HK-2 (cell line): Measurements from ENCODE around the gene TNRC6C.
A peak's percentile ranks its signal among the peaks of the same experiment; 100 is the strongest.
"Not testable (repeated sequence)": the region's sequence is repeated elsewhere in the genome, so short reads cannot be mapped to it uniquely, and the experiment has no call there.

Experiments used
- DNase-seq: peaks from one replicate; pipeline ENCODE4 v3.0.0-alpha.2; 2018; ENCODE audit not compliant: unreplicated experiment

Gene TNRC6C

DNA sequence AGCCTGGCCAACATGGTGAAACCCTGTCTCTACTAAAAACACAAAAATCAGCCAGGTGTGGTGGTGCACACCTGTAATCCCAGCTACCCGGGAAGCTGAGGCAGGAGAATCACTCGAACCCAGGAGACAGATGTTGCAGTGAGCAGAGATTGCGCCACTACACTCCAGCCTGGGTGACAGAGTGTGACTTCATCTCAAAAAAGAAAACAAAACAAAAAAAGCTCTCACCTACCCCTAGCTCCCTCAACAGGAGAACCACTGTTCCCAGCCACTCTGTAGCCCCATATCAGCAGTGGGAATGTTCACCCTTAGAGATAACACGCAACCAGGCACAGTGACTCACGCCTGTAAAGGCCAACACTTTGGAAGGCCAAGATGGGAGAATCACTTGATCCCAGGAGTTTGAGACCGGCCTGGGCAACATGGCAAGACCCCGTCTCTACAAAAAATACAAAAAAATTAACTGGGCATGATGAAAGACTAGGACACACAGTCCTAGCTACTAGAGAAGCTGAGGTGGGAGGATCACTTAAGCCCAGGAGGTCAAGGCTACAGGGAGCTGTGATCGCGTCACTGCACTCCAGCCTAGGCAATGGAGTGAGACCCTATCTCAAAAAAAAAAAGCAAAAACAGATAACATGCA, 177.5 kb downstream of the TNRC6C start:
- DNase-seq: no peak

DNA sequence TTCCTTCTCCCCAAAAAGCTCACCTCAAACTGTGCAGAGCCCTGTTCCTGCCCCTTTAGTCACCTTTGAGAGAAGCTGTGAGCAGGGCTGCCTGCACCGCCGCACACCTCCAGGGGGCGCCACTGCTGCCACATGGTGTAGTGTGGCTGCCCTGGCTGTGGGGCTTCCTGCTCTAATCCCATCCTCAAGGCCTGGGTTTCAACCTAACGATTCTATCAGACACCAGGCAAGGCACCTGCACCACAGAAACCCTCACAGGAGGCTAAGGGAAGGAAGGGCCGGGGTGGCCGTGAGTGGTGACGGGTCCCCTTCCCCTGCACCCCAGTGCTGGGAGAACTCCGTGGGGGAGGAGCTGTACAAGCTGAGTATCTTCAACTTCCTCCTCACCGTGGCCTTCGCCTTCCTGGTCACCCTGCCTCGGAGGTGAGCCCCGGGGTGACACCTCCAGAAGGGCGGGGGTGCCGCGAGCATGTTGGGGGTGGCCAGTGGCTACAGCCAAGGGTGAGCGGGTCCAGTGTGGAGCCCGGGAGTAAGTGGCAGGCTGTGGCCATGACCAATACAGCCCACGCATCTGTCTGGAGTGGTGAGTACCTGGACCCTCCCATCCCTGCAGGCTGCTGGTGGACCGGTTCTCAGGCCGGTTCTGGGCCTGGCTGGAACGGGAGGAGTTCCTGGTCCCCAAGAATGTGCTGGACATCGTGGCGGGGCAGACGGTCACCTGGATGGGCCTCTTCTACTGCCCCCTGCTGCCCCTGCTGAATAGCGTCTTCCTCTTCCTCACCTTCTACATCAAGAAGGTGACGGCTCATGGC, 179.1 kb downstream of the TNRC6C start:
- no peak for DNase-seq

DNA sequence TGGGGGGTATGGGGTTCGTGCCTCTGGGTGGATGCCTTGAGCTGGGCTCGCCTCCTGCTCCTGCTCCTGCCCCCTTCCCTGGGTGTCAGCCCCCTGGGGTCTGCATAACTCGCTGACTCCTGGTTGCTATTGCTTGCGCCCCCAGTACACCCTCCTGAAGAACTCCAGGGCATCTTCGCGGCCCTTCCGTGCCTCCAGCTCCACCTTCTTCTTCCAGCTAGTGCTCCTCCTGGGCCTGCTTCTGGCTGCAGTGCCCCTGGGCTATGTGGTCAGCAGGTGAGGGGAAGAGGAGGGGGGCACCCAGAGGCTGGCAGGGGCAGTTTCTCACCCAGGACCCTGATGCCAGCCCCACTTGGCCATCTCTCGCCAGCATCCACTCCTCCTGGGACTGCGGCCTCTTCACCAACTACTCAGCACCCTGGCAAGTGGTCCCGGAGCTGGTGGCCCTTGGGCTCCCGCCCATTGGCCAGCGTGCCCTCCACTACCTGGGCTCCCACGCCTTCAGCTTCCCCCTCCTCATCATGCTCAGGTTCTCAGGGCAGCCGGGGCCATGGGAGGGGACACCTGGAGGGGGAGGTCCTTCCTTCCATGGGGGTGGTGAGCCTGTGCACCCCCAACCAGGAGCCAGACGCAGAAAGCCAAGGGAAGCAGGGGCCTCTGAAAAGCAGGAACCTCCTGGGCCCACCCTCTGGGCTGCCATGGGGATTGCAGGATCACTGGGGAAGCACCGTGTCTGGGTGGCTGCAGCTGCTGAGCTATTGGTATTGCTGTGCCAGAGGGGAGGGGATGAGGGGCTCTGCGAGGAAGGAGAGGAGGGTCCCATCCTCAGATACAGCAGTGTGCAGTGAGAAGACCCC, 179.9 kb downstream of the TNRC6C start:
- no peak for DNase-seq

DNA sequence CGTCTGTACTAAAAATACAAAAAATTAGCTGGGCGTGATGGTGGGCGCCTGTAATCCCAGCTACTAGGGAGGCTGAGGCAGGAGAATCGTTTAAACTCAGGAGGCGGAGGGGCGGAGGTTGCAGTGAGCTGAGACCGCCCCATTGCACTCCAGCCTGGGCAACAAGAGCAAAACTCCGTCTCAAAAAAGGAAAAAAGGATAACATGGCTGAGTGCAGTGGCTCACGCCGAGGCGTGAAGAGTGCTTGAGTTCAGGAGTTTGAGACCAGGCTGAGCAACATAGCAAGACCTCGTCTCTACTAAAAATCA, 181.3 kb downstream of the TNRC6C start:
- DNase-seq: not testable (repeated sequence)

DNA sequence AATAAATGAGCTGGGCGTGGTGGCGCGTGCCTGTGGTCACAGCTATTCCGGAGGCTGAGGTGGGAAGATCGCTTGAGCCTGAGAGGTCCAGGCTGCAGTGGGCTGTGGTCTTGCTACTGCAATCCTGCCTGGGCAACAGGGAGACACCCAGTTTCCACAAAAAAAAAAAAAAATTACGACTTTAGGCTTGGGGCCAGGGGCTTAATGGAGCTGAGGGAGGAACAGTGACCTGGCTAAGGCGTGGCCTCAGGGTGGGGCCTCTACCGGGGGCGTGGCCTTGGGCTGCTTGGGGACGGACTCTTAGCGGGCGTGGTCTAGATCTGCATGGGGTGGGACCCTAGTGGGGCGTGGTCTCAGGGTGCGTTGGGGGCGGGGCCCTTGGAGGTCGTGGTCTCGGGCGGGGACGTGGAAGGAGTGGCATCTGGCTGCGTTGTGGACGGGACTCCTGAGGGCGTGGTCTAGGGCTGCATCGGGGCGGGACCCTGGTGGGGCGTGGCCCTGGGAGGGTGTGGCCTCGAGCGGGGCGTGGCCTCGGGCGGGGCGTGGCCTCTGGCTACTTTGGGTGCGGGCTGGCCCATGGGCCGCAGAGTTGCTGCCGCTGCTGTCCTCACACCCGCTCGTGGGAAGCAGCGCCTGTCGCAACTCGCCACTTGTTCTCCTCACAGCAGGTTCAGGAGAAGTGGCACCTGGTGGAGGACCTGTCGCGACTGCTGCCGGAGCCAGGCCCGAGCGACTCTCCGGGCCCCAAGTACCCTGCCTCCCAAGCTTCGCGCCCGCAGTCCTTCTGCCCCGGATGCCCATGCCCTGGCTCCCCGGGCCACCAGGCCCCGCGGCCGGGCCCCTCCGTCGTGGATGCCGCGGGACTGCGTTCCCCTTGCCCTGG, 181.9 kb downstream of the TNRC6C start:
- DNase-seq: peak; percentile 54

DNA sequence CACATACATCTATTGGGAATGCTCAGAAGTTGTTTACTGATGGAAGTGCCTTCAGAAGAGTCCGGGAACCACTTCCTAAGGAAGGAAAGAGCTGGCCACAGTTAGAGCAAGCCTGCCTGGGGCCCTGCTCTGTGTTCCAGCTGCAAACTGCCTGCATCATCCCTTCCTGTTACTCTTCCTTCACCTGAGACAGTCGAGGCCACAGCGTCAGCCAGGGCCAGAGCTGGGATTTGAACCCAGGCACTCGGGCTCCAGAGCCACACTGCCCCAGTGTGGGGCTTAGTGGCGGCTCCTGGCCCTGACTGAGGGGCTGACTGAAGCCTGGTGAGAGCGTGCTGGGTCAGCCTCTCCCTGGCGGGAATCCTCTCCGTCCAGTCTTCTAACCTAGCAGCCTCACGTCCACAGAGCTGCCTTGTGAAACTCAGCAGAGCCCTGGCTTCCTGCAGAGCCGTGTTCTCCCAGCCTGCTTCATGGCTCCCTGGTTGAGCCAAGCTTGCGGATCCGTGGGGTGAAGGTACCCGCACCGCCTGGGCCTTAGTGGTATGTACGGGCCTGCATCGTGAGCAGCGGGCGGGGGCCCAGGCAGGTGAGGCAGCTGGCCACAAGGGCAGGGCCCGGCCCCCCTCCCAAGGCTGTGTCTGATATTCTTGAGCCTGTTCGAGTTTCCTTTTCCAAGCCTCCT, 183.1 kb downstream of the TNRC6C start:
- DNase-seq: no peak

DNA sequence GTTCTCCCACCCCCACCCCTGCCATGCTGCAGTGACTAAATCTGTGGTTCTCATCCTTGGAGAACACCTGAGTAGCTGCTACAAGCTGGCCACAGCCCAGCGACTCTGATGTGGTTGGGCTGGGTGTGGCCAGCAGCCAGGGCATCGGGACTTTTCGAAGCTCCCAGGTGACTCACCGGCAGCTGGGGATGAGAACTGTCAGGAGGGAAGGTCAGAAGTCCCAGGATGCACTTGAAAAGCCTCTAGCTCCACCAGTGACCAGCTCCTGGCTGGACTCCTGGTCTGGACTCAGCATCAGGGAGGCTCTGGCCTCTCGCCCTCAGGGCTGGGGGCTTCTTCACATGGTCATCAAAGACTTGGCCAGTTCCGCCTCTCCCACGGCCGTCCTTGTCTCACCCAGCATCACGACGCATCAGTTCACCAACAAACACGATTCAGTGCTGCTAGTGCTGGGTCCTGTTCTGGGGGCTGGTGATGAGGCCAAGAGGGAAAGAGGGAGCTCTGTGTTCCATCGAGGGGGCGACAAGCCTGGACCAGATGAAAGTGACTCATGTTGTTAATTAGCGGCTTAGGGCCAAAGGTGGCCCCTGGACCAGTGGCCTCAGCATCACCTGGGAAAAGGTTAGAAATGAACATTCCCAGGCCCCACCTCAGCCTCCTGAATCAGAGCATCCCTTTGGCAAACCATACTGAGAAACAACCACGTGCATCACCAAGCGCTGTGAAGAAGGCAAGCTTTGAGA, 183.8 kb downstream of the TNRC6C start:
- peak; percentile 85 for DNase-seq

DNA sequence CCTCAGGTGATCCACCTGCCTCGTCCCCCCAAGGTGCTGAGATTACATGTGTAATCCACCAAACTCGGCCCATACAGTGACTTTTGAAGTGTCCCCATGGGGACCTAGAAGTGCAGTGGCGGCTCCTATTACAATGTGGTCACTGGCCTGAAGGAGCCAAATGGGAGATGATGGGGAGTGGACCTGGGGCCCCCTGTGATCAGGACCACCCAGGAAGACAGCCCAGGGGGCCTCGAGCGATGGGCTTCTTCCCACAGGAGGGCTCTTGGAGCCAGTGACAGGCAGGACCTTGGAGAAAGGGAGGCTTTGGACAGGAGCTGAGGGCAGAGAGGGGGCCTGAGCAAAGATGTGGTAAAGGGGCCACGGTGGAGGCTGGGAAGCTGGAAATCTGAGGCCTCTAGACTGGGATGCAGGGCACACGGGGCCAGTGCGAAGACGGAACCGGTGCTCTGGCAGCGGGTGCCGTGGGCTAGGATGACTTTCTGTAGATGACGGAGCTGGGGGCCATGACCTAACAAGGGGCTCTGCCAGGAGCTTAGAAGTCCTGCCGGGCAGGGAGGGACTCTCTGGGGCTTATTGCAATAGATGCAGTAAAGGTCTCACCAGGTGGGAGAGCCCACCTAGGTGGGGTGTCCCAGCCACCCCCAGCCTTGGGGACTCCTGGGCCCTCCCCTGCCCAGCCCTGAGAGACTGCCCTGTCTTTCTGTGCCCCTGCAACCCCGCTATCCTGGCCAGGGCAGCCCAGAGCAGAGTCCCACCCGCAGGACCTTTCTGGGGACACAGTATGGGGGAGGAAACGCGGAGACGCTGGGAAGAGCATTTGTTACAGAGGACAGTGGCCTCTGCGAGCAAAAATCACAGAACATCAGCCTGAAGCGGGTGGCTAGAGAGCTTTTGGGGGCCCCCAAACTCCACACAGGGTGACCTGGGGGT, 185.0 kb downstream of the TNRC6C start:
- DNase-seq: no peak

DNA sequence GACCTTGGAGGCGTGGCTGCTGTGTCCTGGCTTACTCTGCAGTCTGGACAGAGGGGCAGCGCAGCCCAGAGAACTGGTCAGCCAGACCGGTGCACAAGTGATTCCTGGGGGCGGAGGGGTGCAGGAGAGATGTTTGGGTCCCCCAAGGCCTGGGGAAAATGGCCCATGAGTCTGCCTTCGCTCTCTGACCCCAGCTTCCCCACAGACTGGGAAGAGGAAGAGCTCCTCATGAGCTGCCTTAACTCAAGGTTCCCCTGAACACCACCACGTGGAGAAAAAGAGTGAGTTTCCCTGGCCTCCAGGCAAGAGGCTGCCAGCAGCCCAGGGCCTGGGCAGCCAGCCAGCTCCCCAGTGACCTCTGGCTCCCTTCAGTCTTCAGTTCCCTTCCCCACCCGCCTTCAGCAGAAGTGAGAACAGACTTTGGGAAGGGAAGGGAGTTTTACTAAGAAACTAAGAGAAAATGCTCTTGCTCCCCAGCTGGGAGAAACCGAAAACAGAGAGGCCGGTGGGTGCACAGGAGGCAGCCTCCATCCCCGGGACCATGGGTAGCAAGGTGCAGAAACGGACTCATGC, 185.7 kb downstream of the TNRC6C start:
- DNase-seq: peak; percentile 54

DNA sequence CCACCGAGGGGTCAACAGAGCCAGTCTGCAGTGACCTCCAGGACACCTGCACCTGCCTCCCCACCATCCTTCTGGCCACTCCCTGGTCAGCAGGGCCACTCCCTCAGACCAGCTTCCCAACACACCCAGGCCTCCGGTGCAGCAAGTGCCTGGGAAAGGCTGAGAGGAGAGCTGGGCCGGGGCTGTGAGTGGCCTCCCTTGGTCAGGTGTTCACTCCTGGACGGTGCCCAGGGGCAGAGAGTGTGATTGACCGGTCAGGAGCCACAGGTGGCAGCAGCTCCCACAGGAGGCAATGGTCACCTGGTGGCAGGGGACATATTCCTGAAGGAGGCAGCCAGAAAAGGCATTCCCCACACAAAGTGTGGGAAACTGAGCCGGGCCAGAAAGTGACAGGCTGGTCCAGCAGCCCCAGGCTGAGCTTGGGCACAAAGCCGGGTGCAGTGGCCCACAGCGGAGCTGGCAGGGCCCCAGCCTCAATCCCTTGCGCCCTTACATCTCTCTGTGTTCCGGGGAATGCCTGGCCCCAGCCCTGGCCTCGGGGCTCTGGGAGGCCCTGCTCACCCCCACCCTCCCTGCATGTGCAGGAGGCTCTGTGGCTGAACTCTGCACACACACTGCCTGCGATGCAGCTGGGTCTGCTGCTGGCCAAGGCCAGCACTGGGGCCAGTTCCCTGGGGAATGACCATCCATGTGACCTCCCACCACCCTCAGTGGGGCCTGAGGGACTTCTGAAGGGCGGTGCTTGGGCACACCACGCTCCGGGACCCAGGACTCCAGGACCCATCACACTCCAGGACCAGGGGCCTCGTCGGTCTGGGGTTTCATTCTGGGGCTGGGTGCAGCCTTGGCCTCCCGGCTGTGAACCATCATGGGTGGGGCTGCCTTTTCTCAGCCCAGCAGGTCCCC, 186.5 kb downstream of the TNRC6C start:
- no peak for DNase-seq

DNA sequence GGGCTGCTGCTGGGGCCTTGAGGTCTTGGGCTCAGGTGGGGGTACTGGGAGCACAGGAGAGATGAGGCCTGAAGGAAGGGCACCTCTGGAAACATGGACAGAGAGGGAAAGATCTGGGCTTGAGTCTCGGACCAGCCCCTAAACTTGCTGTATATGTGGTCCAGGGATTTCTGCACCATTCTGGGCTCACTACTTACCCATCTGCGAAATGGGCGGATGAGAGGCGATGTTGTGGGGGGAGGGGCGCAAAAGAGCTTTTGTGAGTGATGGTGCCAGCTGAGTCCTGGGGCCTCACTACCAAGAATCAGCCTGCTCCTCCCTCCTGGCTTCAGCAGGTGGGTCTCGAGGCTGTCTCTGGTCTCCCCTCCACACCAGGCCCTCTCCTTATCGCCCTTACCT, 188.0 kb downstream of the TNRC6C start:
- no peak for DNase-seq

DNA sequence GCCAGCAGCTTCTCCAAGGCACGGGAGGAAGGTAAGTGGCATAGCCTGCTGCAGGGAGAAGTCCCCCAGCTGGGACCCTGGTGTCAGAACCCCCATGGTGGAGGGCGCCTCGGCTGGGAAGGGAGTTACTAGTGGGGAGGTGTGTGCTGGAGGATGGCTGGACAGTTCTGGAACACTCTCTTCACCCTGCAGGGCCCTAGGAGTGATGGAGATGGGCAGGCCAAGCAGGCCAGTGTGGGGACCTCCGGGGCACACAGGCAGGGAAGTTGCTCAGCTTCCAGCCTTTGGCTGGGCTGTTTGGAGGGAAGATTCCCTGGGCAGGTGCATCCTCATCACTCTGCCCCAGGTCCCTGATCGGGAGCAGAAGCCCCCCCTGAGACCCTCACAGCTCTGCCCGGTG, 188.4 kb downstream of the TNRC6C start:
- no peak for DNase-seq

DNA sequence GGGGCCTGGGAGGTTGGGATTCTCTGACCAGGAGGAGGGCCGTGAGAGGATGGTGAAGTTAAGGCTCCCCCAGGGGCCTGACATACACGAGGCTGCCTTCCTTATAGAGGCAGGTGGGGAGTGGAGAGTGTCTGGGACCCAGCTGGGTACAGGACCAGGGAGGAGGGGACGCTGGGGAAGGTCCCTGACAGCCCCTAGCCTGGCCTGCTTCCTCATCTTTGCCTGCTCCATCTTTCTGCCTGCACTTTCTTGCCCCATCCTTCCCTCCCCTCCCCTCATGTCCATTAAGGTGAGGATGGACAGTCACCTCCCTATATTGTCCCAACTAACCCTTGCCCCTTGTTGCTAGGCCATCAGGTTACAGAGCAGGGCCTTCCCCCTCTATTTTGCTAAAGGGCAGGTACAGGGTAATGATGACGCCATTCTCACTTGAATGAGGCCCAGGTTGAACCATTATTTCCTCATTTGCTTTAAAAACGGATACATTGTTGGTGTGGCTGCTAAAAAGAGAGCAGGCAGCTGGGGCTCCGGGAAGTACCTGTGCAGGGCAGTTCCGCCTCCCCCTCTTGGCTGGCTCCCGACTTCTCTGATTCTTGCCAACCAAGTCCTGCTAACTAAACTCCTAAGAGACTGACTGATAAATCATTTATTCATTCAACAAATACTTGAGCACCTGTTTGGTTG, 189.0 kb downstream of the TNRC6C start:
- DNase-seq: no peak

DNA sequence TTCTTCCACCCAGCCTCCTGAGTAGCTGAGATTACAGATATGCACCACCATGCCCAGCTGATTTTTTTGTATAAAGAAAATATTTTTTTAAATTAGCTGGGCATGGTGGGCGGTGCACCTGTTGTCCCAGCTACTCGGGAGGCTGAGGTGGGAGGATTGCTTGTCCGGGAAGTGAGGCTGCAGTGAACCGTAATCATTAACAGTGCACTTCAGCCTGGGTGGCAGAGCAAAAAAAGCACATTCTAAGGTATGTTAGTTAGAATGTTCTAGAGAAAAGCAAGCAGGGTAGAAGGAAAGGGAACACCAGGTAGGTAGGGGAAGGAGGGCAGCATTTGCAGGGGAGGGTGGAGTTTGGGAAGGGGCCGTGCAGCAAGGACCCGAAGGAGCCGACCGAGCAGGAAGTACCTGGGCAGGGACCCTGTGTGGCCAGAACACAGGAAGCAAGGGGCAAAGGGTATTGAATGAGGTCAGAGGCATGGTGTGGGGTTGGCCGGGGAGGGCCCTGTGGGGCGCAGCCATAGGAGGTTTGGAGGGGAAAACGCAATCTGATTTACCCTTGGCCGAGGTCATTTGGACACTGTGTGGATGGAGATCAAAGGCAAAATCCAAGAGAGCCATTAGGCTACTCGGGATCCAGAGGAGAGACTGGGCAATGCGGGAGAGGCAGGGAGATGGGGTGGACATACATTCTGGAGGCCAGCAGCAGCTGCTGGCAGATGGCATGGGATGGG, 189.9 kb downstream of the TNRC6C start:
- DNase-seq: no peak

DNA sequence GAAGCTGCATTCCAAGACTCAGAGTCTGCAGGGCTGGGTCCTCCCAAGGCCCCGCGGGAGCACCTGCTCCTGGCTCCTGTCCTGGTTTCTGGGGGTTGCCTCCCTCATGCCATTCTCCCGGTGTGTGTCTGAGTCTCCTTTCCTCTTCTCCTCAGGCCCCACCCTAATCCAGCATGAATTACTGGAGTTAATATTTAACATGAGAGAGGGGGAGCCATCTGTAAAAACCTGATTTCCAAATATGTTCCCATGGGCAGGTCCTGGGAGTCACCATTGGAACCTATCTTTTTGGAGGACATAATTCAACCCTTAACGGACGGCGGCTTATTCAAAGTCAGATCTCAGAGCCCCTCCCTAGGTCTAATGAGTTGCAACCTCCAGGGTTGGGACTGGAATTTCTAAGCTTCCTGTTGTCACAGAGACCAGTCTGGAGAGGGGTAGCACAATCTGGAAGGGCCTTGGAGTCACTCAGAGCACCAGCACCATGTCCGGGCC, 193.1 kb downstream of the TNRC6C start:
- DNase-seq: no peak
